GM19328 (cell line): ENCODE results near the gene DNAAF5.

Experiments used
- ATAC-seq: cut with Tn5 transposase; IDR thresholded peaks from one replicate; pipeline ENCODE4 v1.9.1; 2021; ENCODE audit warnings: mild to moderate bottlenecking, moderate library complexity; ENCODE audit not compliant: unreplicated experiment

DNAAF5 gene

DNA sequence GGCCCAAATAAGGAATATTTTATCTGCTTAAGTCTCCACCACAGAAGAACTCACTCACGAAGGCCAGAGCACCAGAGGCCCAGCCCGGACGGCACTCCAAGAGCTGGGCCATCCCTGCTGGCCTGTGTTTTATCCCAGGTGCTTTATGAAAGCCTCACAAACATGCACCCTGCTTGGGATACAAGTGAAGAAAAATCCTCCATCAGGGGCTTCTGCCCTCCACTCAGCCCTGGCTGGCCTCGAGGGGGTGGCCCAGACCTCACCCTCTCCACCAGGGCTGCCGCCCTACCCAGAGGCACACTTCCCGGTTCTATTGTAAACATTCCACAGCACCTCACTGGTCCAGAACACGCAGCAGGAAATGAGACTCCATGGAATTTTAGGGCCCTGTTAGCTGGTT lies 19.8 kb upstream of the DNAAF5 start:
- no peak for ATAC-seq

DNA sequence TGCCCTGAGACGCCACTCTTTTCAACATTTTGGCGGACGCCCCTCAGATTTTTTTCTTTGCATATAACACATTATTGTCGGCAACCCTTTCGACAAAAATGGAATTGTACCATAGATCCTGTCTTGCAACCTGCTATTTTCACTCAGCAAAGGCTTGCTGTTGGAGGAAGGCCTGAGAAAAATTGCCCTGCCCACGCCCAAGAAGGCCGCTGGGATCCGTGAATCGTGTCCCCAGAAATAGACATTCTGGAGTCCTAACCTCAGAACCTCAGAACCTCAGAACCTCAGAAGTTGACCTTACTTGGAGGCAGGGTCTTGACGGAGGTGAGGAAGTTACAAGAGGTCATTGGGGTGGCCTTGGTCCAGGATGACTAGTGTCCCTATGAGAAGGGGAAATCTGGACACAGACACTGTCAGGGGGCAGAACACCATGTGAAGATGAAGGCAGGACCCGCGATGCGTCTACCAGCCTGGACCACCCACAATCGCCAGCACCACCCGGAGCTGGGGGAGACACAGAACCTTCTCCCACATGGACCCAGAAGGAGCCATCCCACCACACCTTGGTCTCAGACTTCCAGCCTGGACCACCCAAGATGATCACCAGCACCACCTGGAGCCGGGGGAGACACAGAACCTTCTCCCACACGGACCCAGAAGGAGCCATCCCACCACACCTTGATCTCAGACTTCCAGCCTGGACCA lies 19.1 kb upstream of the DNAAF5 start:
- ATAC-seq: no peak

- ATAC-seq: no peak
Measured at GRCh38 chr7:710161-710560, 16.3 kb upstream of the DNAAF5 start.

DNA sequence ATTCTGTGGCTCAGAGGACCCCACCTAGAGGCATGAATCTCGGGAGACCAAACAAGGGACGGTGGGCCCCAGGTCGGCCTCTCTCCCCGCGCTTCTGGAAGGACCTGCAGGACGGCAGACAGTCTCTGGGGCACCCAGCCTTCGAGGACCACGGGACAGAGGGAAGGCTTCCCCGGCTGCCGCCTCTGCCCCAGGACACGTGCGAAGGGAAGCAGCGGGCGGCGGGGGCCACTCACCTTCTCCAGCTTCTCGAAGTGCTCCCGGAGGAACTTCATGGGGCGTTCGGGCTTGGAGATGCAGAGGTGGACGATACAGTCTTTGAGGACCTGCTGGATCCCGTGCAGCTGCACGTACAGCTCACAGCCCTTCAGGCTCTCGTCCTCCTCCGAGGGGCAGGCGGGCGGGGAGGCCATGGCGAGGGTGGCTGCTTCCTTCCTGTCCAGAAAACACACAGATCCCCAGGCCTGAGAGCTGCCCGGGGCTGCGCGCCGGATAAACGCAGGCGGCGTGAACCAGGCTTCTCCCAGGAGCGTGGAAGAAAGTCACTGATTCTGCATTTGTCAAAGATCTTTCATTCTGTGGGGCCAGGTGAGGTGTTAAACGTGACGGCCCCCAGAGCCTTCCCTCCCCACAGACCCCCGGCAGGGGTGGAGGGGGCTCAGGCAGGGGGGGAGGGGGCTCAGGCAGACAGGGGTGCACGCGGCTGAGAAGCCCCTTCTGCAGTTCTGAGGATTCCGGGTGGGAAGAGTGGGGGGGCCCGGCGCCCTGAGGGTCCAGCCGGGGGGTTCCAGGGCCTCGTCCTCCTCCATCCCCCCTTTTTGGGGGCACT lies 15.2 kb upstream of the DNAAF5 start:
- no peak for ATAC-seq

DNA sequence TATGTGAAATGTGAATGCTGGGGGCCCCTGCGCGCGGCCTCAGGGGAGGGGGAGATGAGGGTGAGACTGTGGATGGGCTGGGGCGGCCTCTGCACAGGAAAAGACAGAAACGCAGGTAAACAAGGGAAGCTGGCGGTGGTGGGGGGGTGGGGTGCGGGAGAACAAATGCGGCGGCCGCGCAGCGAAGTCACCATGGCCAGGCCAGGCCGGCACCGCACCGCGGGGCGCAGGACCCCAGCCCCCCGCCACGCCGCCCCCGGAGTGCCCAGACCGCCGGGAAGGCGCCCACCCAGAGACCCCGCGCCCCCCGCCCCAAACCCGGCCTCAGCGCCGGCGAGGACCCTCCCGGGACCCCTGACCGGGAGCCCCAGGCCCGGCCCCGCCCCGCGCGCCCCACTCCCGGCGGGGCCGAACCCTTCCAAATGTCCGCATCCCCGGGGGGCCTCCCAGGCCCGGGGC lies 14.5 kb upstream of the DNAAF5 start:
- ATAC-seq: no peak

GRCh38 chr7:712381-713138 lies 13.9 kb upstream of the DNAAF5 start:
- no peak for ATAC-seq

- ATAC-seq: no peak
Measured at GRCh38 chr7:713139-713457, 13.4 kb upstream of the DNAAF5 start.

DNA sequence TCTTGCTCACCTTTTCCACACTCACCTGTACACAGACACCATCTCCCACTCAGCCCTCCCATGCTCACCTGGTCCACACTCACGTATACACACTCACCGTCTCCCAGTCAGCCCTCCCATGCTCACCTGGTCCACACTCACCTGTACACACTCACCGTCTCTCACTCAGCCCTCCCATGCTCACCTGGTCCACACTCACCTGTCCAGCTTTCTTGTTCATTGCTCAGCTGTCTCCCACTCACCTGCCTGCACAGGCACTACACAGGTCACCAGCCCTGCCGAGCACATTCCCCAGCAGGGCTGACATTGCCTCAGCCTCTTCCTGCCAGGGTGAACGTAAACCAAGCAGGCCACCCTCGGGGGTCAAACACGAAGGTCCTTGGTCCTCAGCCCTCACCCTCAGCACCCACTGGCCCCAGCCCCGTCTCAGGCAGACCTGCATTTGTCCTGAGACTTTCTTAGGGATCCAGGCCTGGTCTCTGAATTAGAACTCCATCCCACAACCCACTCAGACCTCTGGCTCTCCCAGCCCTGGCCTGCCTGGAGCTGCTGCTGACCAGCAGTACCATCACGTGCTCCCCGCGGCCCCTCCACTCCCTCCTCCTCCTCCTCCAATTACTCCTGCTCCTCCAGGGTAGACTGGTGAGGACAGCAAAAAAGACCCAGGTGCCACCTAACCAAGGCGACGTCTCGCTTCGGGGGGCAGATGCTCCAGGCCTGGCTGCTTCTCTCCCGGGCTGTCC lies 12.8 kb upstream of the DNAAF5 start:
- ATAC-seq: no peak

GRCh38 chr7:714251-714671 lies 12.2 kb upstream of the DNAAF5 start:
- no peak for ATAC-seq

GRCh38 chr7:716222-716621 lies 10.3 kb upstream of the DNAAF5 start:
- no peak for ATAC-seq

GRCh38 chr7:716636-717035 lies 9.9 kb upstream of the DNAAF5 start:
- no peak for ATAC-seq

DNA sequence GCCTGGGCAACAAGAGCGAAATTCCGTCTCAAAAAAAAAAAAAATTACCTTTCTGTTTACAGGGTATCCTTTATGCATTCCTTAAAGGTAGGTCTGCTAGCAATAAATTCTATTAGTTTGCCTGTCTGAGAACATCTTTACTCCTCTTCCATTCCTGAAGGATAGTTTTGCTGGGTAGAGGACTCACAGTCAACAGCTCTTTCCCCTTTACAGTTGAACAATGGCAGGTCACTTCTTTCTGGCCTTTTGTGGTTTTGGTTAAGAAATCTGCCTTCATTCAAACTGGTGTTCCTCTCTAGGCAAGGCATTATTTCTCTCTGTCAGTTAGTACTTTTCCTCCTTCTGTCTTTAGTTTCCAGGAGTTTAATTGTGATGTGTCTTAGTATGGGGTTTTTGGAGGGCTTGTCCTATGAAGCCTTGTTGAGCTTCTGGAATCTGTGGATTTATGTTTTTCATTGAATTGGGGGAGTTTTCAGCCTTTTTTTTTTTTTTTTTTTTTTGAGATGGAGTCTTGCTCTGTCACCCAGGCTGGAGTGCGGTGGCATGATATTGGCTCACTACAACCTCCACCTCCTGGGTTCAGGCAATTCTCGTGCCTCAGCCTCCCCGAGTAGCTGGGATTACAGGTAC lies 4.8 kb upstream of the DNAAF5 start:
- ATAC-seq: no peak

GRCh38 chr7:723541-723940 lies 3.0 kb upstream of the DNAAF5 start:
- ATAC-seq: no peak

DNA sequence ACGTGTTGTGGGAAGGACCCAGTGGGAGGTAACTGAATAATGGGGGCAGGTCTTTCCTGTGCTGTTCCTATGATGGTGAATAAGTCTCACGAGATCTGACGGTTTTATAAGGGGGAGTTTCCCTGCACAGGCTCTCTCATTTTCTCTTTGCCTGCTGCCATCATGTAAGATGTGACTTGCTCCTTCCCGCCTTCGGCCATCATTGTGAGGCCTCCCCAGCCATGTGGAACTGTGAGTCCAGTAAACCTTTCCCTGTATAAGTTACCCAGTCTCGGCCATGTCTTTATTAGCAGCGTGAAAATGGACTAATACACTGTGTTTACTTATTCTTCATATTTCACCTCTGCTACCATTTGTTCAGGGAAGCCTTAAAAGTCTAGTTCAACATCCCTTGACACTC lies 2.2 kb upstream of the DNAAF5 start:
- ATAC-seq: no peak

DNA sequence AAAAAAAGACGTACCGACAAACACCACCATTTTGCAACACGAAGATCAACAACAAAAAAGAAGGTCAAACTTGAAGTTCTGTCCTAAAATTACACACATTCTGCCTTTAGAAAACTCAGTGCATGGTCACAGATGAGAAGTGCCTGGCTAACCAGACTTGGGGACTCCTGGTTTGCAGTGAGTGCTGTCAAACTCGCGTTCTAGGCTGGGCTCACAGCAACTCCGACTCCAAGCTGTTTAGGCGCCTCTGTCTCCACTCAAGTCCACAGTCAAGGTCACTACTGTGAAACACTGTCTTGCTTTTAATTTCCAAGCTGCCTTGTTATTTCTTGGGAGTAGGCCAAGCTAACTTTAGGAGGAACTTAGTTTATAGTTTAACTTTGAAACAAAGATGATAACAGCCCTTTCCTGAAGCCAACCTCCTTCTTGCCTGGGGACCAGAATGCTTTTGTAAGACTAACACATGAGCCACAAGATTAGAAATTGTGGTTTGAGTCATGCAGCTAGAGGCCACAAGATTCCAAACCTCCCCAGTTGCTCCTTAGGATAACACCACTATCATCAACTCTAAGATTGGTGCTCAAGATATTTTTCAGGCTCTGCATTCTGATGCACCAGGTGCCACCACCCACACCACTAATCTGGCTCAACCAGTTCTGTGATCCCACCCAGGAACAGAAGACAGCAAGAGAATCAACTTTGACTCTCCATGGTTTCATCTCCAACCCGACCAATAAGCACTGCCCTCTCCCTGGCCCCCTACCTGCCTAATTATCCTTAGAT lies 1.1 kb upstream of the DNAAF5 start:
- ATAC-seq: no peak

- ATAC-seq: no peak
Measured at GRCh38 chr7:726854-727103, 280 bp downstream of the DNAAF5 start.

DNA sequence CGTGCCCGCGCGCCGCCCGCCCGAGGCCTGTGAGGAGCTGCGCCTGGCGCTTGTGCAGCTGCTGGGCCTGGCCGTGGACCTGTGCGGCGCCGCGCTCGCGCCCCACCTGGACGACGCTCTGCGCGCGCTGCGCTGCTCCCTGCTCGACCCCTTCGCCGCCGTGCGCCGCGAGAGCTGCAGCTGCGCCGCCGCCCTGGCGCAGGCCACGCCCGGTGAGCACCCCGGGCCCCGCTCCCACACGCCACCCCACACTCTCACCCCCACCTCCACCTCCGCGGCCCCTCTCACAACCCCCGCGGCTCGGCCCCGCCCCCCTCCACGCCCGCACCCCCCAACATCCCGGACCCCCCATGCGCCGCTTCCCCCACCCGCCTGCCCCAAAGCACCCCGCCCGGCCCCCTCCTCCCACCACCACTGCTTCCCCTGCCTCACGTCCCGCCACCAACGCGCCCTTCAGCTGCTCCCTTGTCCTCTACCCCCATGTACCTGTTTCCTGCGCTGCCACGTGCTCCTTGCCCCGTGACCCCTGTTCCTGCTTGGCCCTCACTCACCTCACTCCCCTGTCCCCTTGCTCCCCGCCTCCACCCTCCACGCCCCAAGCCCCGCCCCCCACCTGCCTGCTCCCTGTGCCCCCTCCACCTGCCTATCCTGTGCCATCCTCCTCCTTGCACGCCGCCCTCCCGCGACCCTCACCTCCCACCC lies 756 bp downstream of the DNAAF5 start, which contains the start of gene PRKAR1B:
TSS of gene PRKAR1B (minus strand) at position 178 of the 702 bp plus-strand sequence. CDS start 15,776 bp downstream, outside the sequence.
- peak; percentile 56 for ATAC-seq

- ATAC-seq: no peak
Measured at GRCh38 chr7:727806-728460, 1.4 kb downstream of the DNAAF5 start.

GRCh38 chr7:728602-729001 lies 2.1 kb downstream of the DNAAF5 start:
- no peak for ATAC-seq
